HG02885 (cell line): Measurements from ENCODE around the gene STYK1.

ENCODE experiments used
- ATAC-seq: cut with Tn5 transposase; IDR thresholded peaks from one replicate; pipeline ENCODE4 v1.9.1; 2021; ENCODE audit warnings: mild to moderate bottlenecking; ENCODE audit not compliant: unreplicated experiment, poor library complexity

Gene STYK1, protein sequence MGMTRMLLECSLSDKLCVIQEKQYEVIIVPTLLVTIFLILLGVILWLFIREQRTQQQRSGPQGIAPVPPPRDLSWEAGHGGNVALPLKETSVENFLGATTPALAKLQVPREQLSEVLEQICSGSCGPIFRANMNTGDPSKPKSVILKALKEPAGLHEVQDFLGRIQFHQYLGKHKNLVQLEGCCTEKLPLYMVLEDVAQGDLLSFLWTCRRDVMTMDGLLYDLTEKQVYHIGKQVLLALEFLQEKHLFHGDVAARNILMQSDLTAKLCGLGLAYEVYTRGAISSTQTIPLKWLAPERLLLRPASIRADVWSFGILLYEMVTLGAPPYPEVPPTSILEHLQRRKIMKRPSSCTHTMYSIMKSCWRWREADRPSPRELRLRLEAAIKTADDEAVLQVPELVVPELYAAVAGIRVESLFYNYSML

DNA sequence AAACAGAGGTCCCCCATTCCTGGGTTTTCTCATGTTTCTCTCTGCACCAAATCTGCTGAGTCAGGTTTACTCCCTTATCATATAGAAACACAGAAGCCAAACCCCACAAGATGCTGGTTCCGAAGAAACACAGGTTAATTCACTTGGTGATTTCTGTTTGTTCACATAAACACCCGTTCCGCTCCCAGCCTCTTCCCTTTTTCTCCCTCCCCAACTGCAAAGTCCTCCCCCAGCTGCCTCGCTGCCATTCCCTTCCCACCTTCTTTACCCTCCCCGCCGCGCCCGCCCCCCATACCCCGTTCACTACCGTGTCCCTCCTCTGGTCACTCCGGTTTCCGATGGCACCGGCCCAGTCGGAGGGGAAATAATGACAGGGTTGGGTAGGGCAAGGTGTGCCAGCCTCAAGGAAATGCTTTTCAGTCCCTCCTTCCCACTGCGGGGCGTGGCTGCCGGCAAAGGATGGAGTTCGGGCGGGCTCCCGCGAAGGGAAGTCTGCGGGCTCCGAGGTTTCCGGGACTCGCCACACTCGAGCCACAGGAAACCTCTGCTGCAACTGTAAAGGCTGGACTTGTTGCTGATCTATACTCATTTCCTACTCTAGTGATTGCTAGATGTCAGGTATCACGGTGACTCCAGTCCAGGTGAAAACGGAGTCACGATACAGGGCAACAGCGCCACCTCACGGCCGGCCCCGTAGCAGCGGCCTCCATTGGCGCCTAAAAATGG, at the start of gene STYK1:
Gene STYK1 (minus strand): TSS at position 394 of the 726 bp plus-strand sequence. CDS start 39,434 bp downstream, outside the sequence.
- peak; percentile 78 for ATAC-seq

DNA sequence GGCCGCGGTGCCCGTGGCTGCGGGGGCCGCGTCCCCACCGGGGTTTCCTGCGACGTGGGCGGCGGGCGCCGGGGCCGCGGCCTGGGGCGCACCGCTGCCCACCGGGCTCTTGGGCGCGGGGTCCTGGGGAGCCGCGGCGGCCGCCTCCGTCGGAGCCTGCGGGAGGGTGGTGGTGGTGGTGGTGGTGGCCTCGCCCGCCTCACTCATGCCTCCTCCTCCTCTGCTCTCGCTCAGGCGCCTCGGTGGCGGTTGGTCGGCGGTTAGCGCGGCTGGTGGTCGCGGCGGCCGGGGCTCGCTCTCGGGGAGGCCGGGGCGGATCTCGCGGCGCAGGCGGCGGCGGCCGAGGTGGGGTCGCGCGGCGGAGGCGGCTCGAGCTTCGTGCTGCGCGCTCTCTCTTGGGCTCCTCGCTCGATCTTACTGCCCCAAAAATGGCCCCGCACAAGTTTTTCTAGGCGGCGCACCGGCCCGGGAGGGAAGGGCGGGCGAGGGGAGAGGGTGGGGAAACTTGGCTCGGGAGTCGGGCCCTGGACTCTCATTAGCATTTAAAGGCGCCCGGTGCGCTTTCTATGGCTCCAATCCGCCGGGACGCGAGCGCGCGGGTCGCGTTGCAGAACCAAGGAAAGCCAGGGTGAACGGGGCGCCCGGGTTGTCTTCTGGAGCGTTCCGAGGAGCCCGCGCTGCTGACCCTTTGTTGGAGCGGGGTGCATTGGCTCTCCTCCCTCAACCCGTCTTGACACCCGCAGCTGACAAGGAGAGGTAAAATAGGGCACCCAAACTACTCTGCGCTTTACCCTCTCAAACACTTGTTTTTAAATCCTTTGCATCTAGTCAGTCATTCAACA, 49.3 kb upstream of the STYK1 start, which contains the start of gene YBX3:
Gene YBX3 (minus strand): TSS at position 419 of the 842 bp plus-strand sequence. CDS start 212 bp downstream, at position 207.
- ATAC-seq: peak; percentile 58

DNA sequence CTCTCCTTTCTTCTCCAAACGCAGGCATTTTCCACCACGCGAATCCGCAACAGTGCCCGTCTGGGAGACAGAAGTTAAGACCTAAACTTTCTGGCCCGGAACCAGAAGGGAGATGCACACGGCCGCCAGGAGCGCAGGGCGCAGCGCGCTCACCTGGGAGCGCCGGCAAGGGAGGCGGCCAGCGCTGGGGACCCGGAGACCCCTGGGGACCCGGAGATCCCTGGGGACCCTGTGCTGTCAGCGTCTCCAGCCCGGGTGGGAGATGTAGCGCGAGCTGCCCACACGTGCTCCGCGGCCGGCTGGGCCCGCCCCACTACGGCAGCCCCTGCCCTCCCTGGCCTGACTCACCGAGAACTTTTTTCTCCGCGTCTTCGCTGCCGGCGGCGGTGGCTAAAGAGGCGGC, 48.7 kb upstream of the STYK1 start:
- peak; percentile 52 for ATAC-seq

DNA sequence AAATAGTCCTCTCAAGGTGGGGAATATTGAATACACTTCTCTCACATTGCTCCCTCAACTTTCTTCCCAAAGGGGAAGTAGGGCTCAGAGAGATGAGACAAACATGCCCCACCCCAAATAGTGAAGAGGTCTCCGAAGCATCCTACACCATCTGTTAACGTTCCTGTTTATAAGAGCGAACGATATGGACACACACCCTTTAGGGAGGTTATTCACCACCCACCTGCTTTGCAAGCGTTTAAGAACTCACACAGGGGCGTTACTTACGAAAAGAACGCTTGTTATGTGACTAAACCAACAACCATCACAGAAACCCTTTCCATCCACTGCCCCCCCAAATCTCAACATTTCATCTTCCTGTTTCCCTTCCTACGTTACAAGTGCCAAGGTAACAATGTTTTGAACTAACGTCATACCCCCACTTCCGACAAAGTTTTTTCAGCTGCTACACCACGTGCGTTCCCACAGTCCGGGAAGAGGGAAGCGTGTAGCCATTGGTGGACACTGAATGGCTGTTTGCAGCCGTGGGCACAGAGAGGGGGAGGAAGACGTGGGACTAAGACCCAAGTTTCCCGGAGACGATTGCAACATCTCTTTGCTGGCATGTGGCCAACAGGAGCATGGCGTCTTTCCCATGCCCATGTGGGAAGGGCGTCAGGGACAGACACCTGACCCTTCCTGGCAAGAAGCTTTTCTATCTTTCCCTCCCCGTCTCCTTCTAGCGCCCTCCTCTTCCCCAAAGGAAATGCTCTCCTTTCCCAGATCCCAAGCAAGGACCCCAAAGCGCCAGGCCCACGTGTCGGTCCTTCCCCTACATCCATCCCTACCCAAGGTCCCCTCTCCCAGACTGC, 48.0 kb upstream of the STYK1 start:
- peak; percentile 34 for ATAC-seq

DNA sequence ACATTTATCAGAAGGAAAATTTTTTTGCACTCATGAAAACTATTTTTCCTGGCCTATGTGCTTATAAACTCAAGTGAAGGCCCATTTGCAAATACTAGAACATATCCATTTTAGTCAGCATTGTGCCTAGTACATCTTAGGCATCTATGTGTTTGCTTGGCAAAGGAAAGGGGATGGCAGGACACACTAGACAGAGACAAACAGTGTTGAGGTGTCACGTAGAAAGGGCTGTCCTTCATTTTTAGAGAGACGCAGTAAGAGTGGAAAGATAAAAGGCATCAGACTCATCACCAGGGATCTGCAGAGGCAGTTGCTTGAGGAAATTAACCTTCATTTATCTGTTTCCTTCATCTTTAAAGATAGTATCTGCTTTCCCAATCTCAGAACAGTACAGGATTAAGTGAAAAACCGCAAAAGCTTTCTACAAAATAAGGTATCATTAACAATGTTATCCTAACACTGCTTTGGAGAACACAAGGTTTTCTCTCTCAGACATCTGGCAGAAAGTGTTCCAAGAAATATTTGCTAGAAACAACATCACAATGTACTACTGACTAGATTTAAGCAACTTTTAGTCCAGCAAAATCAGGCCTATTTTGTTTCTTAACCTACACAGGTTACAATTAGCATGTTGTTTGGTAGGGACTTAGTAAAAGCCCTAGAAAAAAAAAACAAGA, 47.3 kb upstream of the STYK1 start:
- ATAC-seq: no peak

DNA sequence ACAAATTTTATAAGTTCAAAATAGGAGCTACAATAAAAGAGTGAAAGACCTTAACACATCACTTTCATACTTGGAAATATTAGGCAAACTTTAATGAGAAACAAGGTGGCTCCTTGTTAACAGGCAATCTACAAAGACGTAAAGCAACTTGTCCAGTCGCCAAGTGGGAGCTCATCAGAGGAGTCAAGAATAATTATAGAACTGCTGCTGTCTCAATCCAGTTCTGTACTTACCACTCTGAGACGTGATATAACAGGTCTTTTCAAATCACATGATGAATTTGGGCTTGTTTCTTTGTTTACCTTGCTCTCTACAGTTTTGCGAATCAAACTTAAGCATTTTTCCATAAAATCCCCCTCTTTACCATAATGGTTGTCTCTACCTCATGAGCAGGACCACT, 45.6 kb upstream of the STYK1 start:
- no peak for ATAC-seq

DNA sequence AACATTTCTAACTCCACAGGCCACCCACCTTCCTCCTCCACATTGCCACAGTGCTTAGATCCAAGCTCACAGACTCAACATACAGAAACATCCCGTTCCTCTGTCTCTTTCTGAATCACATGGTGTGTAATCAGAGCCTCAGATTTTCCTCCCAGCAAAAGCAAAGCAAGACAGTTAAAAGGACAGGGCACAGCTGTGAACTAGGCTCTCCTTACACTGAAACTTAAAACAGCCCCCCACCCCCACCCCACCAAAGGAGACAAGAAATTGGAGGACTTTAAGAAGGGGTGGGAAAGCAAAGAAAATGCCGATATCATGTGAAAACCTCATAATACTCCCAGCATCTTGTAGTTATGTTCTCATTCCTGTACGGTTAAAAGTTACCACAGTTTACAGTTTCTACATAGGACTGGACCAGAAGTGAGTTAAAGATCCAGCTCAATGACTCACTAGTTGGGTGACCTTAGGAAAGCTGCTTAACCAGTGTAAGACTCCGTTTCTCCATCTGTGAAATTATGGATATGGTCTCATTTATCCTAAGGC, 44.5 kb upstream of the STYK1 start:
- ATAC-seq: no peak

DNA sequence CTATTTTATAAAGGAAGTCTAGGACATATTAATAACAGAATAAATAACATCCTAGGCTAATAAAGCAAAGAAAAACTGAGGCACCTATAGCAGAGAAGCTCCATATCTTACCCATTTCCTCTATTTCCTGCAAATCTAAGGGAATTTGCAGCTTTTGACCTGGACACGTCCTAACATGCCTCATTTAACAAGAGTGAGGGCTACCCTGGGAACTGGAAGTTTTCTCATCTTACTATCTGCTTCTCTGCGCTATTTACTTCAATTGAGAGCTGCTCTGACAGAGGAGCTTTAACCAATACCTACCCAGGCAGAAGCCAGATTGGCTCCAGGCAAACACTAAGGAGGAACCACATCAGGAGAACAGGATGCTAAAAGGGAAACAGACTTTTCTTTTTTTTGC, 43.6 kb upstream of the STYK1 start:
- no peak for ATAC-seq

DNA sequence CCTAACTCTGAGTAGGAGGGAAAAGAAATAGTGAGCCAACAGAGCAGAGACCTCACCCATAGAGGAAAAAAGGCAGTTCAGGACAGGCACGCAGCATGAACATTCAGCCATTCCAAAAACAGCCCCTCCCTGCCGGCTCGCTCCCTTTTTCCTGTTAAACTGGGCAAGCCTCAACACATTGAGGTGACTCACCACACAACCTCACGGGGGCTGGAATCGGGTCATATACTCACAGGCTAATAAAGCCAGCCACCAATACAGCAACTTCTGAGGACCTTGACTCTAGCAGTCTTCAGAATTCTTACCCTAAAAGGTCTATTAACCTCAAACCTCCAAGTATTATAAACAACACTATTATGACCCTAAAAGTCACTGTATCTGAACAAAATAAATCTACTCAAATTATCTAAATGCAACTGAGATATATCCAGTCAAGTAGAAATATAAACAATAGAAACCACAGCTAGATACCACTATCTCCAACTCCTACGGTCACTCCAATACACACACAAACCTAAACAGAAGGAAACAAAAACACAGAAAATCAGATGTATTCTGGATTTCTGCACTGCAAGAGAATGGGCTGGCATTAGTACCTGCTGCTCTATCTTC, 43.0 kb upstream of the STYK1 start:
- ATAC-seq: no peak

DNA sequence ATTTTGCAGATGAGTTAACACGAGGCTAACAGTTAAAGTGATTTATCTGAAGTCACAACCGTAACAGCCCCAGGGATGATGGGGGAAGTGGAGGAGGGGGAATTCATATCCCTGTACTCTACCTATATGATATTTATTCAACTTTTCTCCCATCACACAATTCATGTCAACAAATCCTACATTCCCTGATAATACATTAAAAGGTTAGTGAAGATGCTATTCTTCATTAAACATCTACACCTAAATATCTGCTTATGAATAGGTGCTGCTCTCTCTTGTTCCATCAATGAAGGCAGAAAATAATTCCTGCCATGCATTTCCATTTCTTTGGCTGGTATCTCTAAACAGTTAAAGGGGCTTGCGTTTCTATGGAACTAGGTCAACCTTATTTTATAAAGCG, 42.4 kb upstream of the STYK1 start:
- no peak for ATAC-seq

DNA sequence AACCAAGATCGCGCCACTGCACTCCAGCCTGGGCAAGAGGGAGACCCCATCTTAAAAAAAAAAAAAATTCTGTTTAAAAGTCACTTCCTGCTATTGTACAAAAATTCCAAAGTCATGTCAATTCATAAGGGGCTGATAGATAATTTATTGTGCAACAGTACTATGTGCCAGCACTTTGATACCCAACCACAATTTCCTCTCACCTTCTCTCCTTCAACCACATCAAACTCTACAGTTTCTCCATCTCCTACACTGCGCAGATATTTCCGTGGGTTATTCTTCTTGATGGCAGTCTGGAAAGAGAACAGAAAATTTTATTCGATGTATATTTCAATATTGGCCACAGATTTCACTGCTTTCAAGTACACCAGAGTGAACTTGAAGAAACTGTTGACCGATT, 41.6 kb upstream of the STYK1 start:
- no peak for ATAC-seq

DNA sequence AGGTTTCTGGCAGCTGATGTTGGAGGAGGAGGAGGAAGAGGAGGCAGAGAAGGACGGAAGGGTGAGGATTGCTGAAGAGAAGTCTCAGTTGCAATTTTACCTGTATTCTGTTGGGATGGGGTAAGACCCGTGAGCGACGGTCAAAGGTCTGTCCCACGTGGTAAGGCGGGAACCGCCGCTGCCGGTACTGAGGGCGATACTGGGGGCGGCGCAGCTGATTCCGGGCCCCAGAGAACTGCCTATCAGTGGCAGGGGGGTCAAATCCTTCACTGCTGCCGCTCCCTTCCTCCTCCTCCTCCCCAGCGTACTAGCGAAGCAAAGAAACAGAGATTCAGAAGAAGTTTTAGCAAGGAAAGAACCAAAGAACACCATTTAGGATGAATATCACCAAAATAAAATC, 36.0 kb upstream of the STYK1 start:
- ATAC-seq: no peak

DNA sequence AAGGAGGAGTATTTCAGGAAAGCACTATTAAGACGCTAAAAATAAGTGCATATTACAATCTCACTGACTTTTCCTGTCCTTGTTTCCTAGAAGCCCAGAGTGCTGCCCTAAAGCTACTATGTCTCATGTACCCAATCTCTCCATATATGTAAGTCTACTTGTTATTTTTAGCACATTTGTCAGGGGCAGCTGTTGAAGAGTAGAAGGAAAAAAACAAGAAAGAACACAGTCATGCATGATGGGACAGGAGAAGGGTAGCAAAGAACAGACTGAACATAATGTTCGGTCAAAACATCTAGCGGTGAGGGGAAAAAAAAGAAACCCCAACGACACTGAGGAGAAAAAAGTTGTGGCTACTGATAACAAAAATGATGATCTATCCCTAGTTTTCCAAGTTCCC, 35.0 kb upstream of the STYK1 start:
- no peak for ATAC-seq

DNA sequence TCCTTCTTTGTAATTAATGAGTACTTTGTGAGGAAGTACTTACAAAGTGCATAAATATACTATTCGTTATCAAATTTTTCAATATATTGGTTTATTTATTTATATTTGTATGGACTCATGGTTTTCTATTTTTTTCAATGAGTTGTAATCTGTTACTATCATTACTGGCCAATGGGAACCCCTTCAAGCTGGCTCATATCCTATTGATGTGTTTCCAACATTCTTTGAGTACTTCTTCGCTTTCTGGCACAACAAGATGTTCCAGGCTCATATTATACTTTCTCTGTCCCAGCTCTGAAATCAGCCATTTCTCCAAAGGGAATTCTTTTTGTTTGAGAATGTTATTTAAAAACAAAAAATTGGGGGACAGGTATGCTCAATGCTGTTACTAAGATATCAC, 31.8 kb upstream of the STYK1 start:
- ATAC-seq: no peak

DNA sequence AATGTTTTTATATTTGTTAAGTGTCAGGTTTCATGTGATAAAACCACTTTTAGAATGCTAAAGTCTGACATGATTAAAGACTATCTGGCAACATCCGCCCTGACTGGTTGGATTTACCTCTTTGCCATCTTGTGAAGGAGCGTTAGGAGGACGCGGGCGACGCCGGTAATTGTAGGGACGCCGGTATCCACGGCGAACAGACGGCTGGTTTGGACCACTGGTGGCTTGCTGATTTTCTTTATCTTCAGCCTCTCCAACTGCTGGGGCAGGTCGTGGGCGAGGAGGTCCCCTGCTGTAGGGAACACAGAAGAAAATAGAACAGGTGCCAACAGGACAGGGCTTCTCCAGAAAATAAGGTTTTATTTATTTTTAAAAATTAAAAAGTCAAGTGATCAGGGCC, 28.0 kb upstream of the STYK1 start:
- ATAC-seq: no peak

DNA sequence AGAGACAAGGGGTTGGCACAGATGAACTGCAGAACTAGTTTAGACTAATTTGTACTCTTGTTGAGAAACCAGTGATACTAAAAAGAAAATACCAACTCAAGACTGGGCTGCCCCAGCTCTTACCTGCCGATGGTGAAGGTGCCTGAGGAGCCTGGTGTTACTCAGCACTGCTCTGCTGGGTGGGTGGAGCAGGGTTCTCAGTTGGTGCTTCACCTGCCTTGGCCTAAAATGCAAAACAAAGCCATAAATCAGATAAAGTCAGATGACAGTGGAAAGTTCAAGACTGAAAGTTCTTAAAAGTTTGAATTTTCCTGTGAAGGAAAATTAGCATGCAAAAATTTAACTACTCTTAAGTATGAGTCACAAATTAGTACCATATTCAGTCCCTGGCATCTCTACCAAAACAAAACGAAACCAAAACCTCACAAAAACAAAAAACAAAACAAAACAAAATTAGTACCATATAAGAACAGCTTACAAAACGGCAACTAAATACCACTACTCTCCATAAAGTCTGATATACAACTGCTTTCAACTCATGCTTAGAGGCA, 27.4 kb upstream of the STYK1 start:
- ATAC-seq: peak; percentile 72

DNA sequence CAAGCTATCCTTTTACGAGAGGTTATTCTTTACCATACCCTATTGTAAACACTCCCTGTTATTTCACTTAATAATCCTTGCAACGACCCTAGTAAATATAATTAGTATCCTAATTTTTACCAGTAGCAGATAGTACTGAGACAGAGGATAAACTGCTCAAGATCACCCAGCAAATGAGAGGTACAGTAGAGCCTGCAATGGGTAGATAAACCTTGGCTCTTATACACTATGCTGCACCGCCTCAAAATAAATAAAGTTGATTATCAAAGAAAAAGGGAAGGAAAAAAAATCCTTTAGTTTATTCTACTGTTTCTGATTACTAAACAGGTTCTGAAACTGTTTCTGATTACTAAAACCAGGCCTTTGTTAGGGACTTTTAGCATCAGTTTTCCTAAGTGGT, 26.7 kb upstream of the STYK1 start:
- ATAC-seq: peak; percentile 22

DNA sequence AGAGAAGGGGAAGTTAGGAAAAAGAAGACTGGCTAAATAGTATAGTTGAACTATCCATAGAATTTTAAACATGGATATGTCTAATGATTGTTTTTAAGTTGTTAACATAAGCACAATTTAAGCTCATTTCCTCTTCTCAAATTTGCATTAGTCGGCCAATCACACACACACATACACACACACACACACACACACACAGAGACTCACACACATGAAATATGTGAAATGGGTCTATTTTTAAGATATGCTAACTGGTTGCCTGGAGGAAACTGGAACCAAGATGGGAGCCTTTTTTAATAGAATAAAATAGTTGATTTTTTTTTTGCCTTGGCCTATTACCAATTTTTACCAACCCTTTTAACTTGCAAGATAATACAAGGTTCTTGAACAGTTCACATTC, 24.0 kb upstream of the STYK1 start:
- no peak for ATAC-seq
